Measurements from ENCODE around the gene GLDC.

The GLDC gene

DNA sequence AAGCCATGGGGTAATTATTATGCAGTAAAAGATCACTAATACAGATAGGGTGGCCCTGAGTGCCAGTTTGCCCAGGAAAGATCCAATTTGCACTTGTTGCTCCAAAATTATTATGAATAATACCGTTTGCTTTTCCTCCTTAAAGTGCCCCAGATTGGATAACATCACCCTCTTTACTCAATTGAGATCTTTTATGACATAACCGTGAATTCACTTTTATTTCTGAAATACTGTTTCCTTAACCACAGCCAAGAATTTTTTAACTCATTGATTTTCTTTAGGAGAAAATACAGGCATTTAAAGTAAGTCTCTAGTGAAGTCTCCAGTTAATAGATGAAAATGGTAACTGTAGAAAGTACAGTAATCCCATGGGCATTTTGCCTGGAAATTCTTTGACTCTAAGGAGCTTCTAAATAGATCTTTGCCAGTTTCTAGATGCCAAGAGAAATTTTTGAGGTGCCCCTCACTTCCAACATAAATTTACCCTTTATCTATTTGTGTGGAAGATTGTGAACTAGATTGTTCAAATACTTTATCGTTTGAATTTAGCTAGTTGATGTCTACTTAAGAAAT, 133.4 kb downstream of the GLDC start:
- TF ChIP-seq CTCF (IDR thresholded peaks at IDR 0.05) = no peak

DNA sequence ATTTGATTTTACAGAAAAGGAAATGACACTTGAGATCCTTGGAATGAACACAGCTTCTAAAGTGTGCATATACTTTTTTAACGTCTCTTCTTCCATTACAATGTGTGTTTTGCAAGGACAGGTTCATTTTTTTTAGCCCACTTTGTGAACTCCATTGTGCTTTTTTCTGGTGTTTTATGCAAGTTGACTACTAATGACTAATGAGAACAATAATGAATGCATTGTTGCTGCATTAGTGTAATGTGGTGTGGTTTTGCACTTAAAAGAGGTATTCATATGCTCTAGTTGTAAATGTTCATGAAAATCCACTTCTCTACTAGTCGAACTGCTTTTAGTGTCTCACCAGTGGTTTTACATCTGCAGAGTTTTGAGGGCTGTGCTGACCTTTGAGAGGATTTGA, 139.0 kb downstream of the GLDC start:
- no peak for TF ChIP-seq CTCF (IDR thresholded peaks at IDR 0.05)

- TF ChIP-seq CTCF (IDR thresholded peaks at IDR 0.05) = no peak
These were observed 143.1 kb downstream of the GLDC start for GRCh38 chr9:6502399-6502798.

- TF ChIP-seq CTCF (IDR thresholded peaks at IDR 0.05) = no peak
These were observed 143.9 kb downstream of the GLDC start for GRCh38 chr9:6501526-6502210.

- TF ChIP-seq CTCF (IDR thresholded peaks at IDR 0.05) = no peak
These were observed 146.5 kb downstream of the GLDC start for GRCh38 chr9:6498982-6499381.

GRCh38 chr9:6495466-6495865, 150.1 kb downstream of the GLDC start:
- TF ChIP-seq CTCF (IDR thresholded peaks at IDR 0.05) = no peak

DNA sequence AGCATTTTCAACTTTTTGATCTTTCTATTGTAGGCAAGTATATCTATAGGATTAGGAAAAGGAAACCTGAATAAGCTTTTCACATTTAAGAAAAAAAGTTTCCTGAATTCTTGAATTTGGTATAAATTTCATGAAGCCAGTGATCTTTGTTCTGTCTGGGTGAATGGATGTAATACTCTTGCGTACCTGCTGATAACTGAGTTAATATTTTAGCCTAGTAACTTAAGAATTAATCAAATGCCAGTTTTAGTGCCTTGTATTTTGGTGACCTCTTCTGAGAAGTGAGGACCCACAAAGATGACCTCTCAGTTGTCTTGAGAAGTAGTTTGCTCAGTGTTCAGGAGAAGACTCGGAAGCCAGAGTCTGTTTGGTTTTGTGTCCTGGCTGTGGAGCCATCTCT, 154.7 kb downstream of the GLDC start:
- no peak for TF ChIP-seq CTCF (IDR thresholded peaks at IDR 0.05)
